Brain microvascular endothelial cell (primary cell): ENCODE data around the gene CAMKK1.

Experiments
- DNase-seq: peaks from one replicate; pipeline ENCODE4 v3.0.0-alpha.2; 2020
- H3K27ac ChIP-seq: fragments of 250-450 bp; sonication (Bioruptor Pico); 2 replicates; pipeline ENCODE4 v1.5.1; 2020; ENCODE audit warnings: mild to moderate bottlenecking, moderate library complexity
- H3K27me3 ChIP-seq: fragments of 250-450 bp; sonication (Bioruptor Pico); replicated peaks from 2 replicates; pipeline ENCODE4 v1.5.1; 2020; ENCODE audit warnings: mild to moderate bottlenecking
- H3K36me3 ChIP-seq: fragments of 250-450 bp; sonication (Bioruptor Pico); replicated peaks from 2 replicates; pipeline ENCODE4 v1.5.1; 2020; ENCODE audit warnings: mild to moderate bottlenecking
- H3K4me3 ChIP-seq: 2 replicates; pipeline ENCODE4 v1.5.1; 2011; ENCODE audit warnings: low read depth, mild to moderate bottlenecking, control low read depth, low read length, moderate library complexity
- CTCF ChIP-seq: IDR thresholded peaks from 2 replicates; pipeline ENCODE4 v1.5.1; 2011; ENCODE audit warnings: low read depth, mild to moderate bottlenecking, moderate library complexity, low read length, control low read depth, inconsistent platforms; ENCODE audit errors: missing control alignments
- in situ Hi-C: cut with HindIII; loops from 2 replicates; pipeline ENCODE4 v1.10.0; 2017; ENCODE audit warnings: low sequenced_read_pairs, low pct_ligation_motif_present

CAMKK1 gene

GRCh38 chr17:3893720-3894116 is 865 bp upstream of the CAMKK1 start:
- no peaks in the 10 kb centered on the region for H3K36me3 ChIP-seq
- H3K27ac ChIP-seq: no peak overlapping the region
- no peak for DNase-seq
- in situ Hi-C loops: no loop called here
- H3K4me3 ChIP-seq: no peak overlapping the region
- H3K27me3 ChIP-seq: no peaks in the 10 kb centered on the region
- no peak for TF ChIP-seq CTCF

DNA sequence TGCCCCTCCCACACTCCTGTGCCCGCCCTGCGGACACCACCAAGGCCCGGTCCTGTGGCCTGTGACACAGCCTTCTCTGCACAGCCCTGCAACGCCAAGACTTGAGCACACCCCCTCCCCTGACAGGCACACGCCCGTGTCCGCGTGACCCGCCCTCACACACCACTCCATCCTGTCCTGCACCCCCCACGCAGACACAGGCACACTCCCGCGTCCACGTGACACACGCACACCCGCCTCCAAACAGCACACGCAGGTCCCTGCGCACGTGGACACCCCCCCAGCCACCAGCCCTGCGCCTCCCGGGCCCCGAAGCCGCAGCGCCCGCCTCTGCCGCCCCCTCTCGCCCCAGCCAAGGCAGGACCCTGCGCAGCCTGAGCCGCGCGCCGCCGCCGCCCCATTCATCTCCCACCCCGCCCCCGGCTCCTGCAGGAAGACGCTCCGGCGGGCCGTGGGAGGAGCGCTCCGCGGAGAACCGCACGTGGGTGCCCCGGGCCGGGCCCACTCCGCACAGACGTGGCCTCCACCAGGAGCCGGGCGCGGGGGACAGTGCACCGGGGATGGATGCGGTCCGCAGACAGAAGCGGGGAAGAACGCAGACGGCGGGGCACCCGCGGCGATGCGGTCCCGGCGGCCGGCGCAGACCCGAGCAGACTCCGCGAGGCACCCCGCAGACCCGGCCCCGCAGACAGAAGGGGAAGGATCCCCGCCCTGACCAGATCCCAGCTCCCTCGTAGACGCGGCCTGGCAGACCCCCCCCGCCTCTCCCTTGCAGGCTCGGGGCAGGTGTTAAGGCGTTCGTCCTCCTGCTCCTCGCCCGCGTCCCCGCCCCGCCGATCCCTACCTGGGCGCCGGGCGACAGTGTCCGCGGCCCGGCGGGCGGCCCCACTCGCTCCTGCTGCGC is 506 bp downstream of the CAMKK1 start:
- DNase-seq: peak; percentile 35
- peak overlapping the region; percentile 13 for H3K27ac ChIP-seq
- peak overlapping the region; percentile 63 for H3K4me3 ChIP-seq
- in situ Hi-C loops: no loop called here
- no peaks in the 10 kb centered on the region for H3K36me3 ChIP-seq
- no peak for TF ChIP-seq CTCF
- H3K27me3 ChIP-seq: no peaks in the 10 kb centered on the region

DNA sequence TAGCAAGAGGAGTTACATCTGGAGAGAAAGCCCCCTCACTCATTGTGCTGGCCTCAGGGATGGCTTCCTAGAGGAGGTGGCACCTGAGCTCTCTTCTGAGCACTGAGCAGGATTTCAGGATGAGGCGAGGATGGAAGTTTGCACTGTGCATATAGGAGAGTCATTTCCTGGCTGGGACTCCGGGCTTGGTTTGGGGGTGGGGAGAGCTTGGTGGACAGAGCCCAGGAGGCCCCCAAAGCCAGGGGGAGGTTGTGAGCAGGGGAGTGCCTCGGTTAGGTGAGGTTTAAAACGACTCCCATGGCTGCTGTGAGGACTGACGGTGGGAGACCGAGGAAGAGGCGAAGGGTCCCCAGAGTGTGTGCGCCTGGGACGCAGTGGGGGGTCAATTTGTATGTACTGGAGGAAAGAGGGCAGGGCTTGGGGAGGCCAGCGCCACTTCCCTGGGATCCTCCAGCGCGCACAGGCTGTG is 1.2 kb downstream of the CAMKK1 start:
- TF ChIP-seq CTCF: no peak
- peak overlapping the region; percentile 63 for H3K4me3 ChIP-seq
- H3K27me3 ChIP-seq: no peaks in the 10 kb centered on the region
- in situ Hi-C loops: no loop called here
- no peaks in the 10 kb centered on the region for H3K36me3 ChIP-seq
- DNase-seq: no peak
- no peak overlapping the region for H3K27ac ChIP-seq

- no peak overlapping the region for H3K4me3 ChIP-seq
- no peaks in the 10 kb centered on the region for H3K27me3 ChIP-seq
- no peak overlapping the region for H3K27ac ChIP-seq
- no peak for DNase-seq
- H3K36me3 ChIP-seq: no peaks in the 10 kb centered on the region
- TF ChIP-seq CTCF: no peak
- in situ Hi-C loops: no loop called here
Measured at GRCh38 chr17:3890878-3891219, 2.0 kb downstream of the CAMKK1 start.

DNA sequence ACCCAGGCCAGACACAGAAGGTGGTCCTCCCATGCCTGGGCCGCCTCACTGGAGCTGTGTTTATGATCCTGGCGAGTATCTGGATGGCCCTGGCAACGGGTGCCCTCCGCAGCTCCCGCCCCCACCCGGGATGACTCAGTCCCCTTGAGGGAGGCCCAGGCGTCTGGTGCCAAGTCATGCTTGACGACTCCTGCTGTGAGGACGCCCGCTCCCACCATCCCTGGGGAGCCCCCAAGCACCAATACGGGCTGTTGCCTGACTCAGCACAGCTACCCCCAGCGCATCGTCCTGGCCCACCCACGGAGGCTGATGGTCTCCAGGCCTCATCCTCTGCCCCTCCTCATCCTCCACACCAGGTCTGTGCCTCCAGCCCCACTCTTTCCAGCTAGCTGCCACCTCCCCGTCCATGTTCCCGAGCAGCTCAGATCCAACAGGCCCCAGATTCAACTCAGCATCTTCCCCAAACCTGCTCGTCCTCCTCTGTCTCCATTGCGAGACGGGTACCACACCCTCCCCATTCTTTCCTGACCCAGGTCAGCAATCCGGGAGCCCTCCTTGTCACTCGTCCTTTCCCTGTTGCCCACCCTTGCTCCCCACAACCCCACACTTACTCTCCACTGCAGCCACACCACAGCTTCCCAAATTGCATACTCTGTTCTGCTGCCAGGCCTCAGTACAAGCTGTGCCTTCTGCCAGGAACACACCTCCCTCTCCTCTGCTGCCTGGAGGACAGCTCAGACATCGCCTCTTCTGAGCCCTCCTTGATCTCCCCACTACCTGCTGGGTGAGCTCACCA is 2.6 kb downstream of the CAMKK1 start:
- H3K27ac ChIP-seq: peak overlapping the region; percentile 44
- DNase-seq: peak; percentile 82
- in situ Hi-C loops: no loop called here

More for the DNA sequence above, 2.6 kb downstream of the CAMKK1 start:
- no peaks in the 10 kb centered on the region for H3K36me3 ChIP-seq
- H3K4me3 ChIP-seq: no peak overlapping the region
- TF ChIP-seq CTCF: no peak
- H3K27me3 ChIP-seq: no peaks in the 10 kb centered on the region
